Calu3 (cell line): Measurements from ENCODE around the gene DNAAF1. TPM values are rescaled to one million over a fixed set of nuclear protein-coding genes. Genes with fewer than 3 reads are reported as not detected.
"Not testable (repeated sequence)": the region's sequence is repeated elsewhere in the genome, so short reads cannot be mapped to it uniquely, and the experiment has no call there.

Experiments
- BruUV-seq: library from RNA; stranded (reverse); fragments of 400-500 nt; replicated peaks from 2 replicates; lab custom pipeline; 2021; lab: Mats Ljungman, UMichigan
- CTCF ChIA-PET: fragments of 300-600 bp; sonication (Branson Sonifier 250); formaldehyde crosslinking; loops from one replicate; lab custom pipeline; 2022; ENCODE audit warnings: antibody characterized with exemption; lab: Charles Lee
- DNase-seq: peaks from one replicate; pipeline ENCODE4 v3.0.0; 2022
- H3K27ac Mint-ChIP-seq: one replicate; pipeline ENCODE4 v1.8.0; 2022; ENCODE audit warnings: mixed read lengths; ENCODE audit not compliant: unreplicated experiment
- H3K27me3 Mint-ChIP-seq: one replicate; pipeline ENCODE4 v1.8.0; 2022; ENCODE audit warnings: mixed read lengths; ENCODE audit not compliant: unreplicated experiment
- H3K36me3 Mint-ChIP-seq: one replicate; pipeline ENCODE4 v1.8.0; 2022; ENCODE audit warnings: mild to moderate bottlenecking, moderate library complexity, mixed read lengths; ENCODE audit not compliant: insufficient read depth, unreplicated experiment
- H3K4me1 Mint-ChIP-seq: one replicate; pipeline ENCODE4 v1.8.0; 2022; ENCODE audit warnings: mild to moderate bottlenecking, low read depth, mixed read lengths; ENCODE audit not compliant: unreplicated experiment
- H3K4me3 Mint-ChIP-seq: one replicate; pipeline ENCODE4 v1.8.0; 2022; ENCODE audit warnings: mild to moderate bottlenecking, low read depth, moderate library complexity, mixed read lengths; ENCODE audit not compliant: unreplicated experiment
- H3K9me3 Mint-ChIP-seq: one replicate; pipeline ENCODE4 v1.8.0; 2022; ENCODE audit warnings: low read depth, mixed read lengths; ENCODE audit not compliant: unreplicated experiment
- CTCF ChIP-seq: fragments of 200-600 bp; IDR thresholded peaks from one replicate; pipeline ENCODE4 v1.8.0; 2022; ENCODE audit warnings: antibody characterized with exemption; ENCODE audit not compliant: unreplicated experiment
- intact Hi-C: fragments of 100-400 bp; cut with micrococcal nuclease; formaldehyde crosslinking; loops from one replicate; pipeline ENCODE4 v1.10.0; 2022; ENCODE audit not compliant: unreplicated experiment
- total RNA-seq: library from RNA; stranded (reverse); gene quantifications from 2 replicates; pipeline ENCODE4 v1.2.3, GENCODE V29; 2022

Gene DNAAF1
- total RNA-seq, 1 experiment from 2014 or later, result not detected

DNA sequence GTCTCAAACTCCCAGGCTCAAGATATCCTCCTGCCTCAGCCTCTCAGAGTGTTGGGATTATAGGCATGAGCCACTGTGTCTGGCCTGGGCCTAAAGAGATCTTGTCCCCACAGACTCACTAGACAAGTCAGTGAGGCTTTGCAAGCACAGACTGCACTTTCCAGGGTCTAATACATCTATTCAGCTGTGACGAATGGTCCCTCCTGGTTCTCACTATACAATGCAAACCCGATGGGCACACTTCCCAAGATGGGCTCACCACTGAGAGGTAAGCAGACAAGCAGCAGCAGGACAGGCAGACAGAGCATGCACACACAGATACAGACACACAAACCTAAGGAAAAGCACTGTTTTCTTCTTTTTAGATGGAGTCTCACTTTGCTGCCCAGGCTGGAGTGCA lies 37.2 kb upstream of the DNAAF1 start:
- TF ChIP-seq CTCF, result no peak
- Mint-ChIP-seq H3K4me3 (no peak overlapping the region), H3K9me3 (no peaks in the 10 kb centered on the region), H3K36me3 (no peaks in the 10 kb centered on the region), H3K27me3 (no peaks in the 10 kb centered on the region), H3K27ac (no peak overlapping the region), H3K4me1 (peaks cover 9% of the 10 kb centered on the region)
- intact Hi-C loops, result no loop called here
- CTCF ChIA-PET, result no interaction called here
- no TSS peak for BruUV-seq
- DNase-seq, result no peak

DNA sequence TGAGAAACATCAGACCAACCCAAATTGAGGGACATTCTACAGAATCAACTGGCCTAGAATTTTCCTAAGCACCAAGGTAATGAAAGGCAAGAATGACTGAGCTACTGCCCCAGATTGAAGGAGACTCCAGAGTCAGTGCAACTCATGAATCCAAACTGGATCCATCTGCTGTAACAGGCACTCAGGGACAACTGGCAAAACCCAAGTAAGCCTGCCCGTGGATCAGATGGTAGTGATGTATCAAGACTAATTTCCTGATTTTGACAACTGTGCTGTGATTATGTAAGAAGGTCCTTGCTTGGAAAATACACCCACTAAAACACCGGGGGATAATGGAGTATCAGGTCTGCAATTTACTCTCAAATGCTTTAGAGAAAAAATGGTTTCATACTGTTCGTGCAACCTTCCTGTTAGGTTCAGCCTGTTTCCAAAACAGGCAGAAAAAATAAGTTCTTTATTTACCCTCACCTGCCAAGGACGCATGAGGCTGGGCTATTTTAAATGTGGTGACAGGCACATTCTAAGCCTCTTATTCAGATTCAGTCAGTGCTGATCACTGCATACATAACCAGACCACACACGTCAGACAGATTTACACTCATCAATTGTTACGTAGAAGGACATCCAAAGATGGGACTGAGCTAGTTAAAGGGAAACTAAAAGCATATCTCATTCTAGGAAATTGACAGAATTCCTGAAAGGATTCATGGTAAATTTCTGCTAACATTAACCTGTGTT lies 35.3 kb upstream of the DNAAF1 start:
- peaks cover under 1% of the 10 kb centered on the region for H3K4me1 Mint-ChIP-seq
- no peaks in the 10 kb centered on the region for H3K36me3 Mint-ChIP-seq
- H3K9me3 Mint-ChIP-seq, result no peaks in the 10 kb centered on the region
- BruUV-seq, result no TSS peak
- no peak for TF ChIP-seq CTCF
- CTCF ChIA-PET, result no interaction called here
- no peak for DNase-seq
- H3K27me3 Mint-ChIP-seq, result no peaks in the 10 kb centered on the region
- H3K27ac Mint-ChIP-seq, result no peak overlapping the region
- intact Hi-C loops, result no loop called here
- no peak overlapping the region for H3K4me3 Mint-ChIP-seq

DNA sequence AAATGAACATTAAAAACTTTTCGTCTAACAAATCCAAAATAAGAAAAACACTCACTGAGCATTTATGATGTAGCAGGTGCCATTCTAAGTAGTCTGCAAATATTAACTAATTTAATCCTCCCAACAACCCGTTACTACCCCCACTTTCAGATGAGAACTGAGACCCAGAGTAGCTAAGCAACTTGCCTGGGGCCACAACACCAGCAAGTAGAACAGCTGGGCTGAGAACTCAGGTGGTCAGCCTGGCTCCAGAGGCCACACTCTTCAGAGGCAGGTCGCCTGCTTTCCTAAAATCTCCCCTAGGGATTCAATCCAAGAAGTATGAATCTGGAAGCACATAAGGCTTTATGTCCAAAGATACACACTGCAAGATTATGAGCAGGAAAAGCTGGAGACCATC lies 34.6 kb upstream of the DNAAF1 start:
- DNase-seq, result no peak
- TF ChIP-seq CTCF, result no peak
- intact Hi-C loops, result no loop called here
- no peak overlapping the region for H3K27ac Mint-ChIP-seq
- no peak overlapping the region for H3K4me3 Mint-ChIP-seq
- CTCF ChIA-PET, result no interaction called here
- BruUV-seq, result no TSS peak
- no peaks in the 10 kb centered on the region for H3K9me3 Mint-ChIP-seq
- peaks cover 6% of the 10 kb centered on the region for H3K36me3 Mint-ChIP-seq
- H3K4me1 Mint-ChIP-seq, result peaks cover 8% of the 10 kb centered on the region
- H3K27me3 Mint-ChIP-seq, result no peaks in the 10 kb centered on the region

- Mint-ChIP-seq H3K4me1 (peaks cover 8% of the 10 kb centered on the region), H3K36me3 (peaks cover 16% of the 10 kb centered on the region), H3K27ac (no peak overlapping the region), H3K4me3 (no peak overlapping the region), H3K27me3 (no peaks in the 10 kb centered on the region), H3K9me3 (no peaks in the 10 kb centered on the region)
- no peak for TF ChIP-seq CTCF
- intact Hi-C loops, result no loop called here
- CTCF ChIA-PET, result interaction anchor here (0.7 kb wide), 3 partner anchors 29 to 1976 kb away, joined by 3 to 4 read pairs (median 3); partner anchors contain the start of gene TAF1C
- no peak for DNase-seq
- BruUV-seq, result no TSS peak
Measured at GRCh38 chr16:84111525-84111924, 33.6 kb upstream of the DNAAF1 start.

DNA sequence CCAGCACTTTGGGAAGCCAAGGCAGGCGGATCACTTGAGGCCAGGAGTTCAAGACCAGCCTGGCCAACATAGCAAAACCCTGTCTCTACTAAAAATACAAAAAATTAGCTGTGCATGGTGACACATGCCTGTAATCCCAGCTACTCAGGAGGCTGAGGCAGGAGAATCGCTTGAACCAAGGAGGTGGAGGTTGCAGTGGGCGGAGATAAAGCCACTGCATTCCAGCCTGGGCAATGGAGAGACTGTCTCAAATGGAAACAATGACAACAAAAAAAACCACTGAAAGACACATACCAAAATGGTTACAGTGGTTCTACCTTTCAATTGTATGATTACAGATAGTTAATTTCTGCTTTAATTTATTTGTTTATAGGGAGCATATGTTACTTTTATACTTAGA lies 33.2 kb upstream of the DNAAF1 start:
- H3K4me3 Mint-ChIP-seq, DNase-seq, intact Hi-C loops, H3K4me1 Mint-ChIP-seq, H3K27me3 Mint-ChIP-seq, BruUV-seq, H3K27ac Mint-ChIP-seq, H3K9me3 Mint-ChIP-seq: not testable (repeated sequence)
- CTCF ChIA-PET, result interaction anchor here (0.7 kb wide), 3 partner anchors 28 to 1975 kb away, joined by 3 to 4 read pairs (median 3); partner anchors contain the start of gene TAF1C
- H3K36me3 Mint-ChIP-seq, result peaks cover 20% of the 10 kb centered on the region
